Measurements from ENCODE around the gene MCEE. TPM values are rescaled to one million over a fixed set of nuclear protein-coding genes. Genes with fewer than 3 reads are reported as not detected.

The MCEE gene
- total RNA-seq, 3 donors from 2014 or later = 16.0 to 33.8 (median 27.5) TPM

DNA sequence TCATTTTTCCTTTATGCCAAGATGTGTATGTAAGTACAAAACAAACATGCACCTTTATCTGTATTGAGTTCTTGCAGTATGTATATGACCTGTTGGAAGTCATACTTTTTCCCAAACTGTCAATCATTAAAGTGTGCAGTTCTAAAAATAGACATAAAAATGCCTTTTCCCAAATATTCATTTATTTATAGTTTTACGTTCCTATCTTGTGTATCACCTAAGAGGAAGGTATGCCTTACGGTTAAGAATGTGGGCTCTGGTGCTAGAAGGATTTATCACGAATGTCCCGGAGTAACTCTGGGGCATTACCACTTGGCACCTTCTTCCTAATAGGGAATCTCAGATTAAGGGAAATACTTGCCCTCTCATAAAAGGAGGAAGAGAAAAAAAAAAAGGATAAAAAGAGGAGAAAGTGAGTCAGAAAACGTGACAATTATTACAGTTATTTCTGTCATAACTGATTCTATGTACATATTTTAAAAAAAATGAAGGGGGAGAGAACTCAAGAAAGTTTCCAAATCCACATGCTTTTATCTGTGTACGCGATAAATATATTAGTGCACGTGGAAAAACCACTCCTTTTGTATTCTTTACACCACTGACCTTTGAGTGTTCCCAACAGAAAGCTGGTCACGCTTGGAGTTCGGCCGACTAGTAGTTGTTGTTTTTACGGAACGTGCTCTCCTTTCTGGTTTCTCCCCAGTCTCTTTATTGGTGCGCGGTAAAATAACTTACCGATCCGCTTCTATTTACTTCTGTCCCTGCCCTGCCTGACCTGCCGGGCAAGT lies 721 bp downstream of the MCEE start:
- peak overlapping the region; percentile 69 to 94 (median 72) for H3K4me3 ChIP-seq
- no peak for DNase-seq (ENCODE audit: low spot score in 2 of 2)
- no peaks in the 10 kb centered on the region for H3K36me3 ChIP-seq
- no peaks in the 10 kb centered on the region for H3K9me3 ChIP-seq
- no peaks in the 10 kb centered on the region for H3K4me1 ChIP-seq
- H3K27ac ChIP-seq = peak overlapping the region; percentile 88 to 91
- intact Hi-C loops (cut with DNase I; ENCODE audit: low total_unique reads) = no loop called here
- H3K27me3 ChIP-seq = no peaks in the 10 kb centered on the region
- TF ChIP-seq CTCF (IDR thresholded peaks at IDR 0.05) = no peak
- TF ChIP-seq POLR2AphosphoS5 (IDR thresholded peaks at IDR 0.05) = no peak
- TF ChIP-seq POLR2A (IDR thresholded peaks at IDR 0.05) = no peak

- Histone ChIP-seq H3K36me3 (peaks cover 5% of the 10 kb centered on the region), H3K27ac (no peak overlapping the region), H3K4me3 (no peak overlapping the region), H3K9me3 (no peaks in the 10 kb centered on the region), H3K27me3 (no peaks in the 10 kb centered on the region), H3K4me1 (no peaks in the 10 kb centered on the region)
- no peak for DNase-seq (ENCODE audit: low spot score in 2 of 2)
- intact Hi-C loops (cut with DNase I; ENCODE audit: low total_unique reads) = no loop called here
- TF ChIP-seq POLR2A (IDR thresholded peaks at IDR 0.05) = no peak
- no peak for TF ChIP-seq CTCF (IDR thresholded peaks at IDR 0.05)
- TF ChIP-seq POLR2AphosphoS5 (IDR thresholded peaks at IDR 0.05) = no peak
These were observed 3.1 kb downstream of the MCEE start for GRCh38 chr2:71126957-71127356.

DNA sequence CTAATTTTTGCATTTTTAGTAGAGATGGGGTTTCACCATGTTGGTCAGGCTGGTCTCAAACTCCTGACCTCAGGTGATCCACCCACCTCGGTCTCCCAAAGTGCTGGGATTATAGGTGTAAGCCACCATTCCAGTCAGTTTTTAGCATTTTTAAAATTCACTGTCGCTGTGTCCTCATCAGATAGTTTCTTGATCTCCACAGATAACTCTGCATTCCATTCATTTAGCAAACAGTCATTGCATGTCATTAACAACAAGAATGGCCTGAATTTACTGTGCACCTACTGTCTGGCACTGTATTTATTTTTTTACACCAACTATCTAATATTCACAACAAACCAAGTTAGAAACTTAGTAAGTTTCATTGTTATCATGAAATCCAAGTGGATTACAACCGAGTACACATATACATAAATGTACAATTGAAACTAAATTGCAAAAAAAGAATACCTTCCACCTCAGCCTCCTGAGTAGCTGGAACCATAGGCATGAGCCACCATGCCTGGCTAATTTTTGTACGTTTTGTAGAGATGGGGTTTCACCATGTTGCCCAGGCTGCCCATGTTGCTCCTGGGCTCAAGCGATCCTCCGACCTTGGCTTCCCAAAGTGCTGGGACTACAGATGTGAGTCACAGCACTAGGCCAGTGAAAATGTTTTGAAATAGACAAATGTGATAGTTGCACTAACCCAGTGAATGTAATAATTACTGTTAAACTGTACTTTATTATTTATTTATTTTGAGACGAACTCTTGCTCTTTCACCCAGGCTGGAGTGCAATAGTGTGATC lies 4.3 kb downstream of the MCEE start:
- peaks cover 5% of the 10 kb centered on the region for H3K36me3 ChIP-seq
- intact Hi-C loops (cut with DNase I; ENCODE audit: low total_unique reads) = no loop called here
- no peak overlapping the region for H3K4me3 ChIP-seq
- peaks cover 0 to 3% of the 10 kb centered on the region in 2 donors for H3K4me1 ChIP-seq
- no peak for TF ChIP-seq CTCF (IDR thresholded peaks at IDR 0.05)
- no peak for TF ChIP-seq POLR2AphosphoS5 (IDR thresholded peaks at IDR 0.05)
- TF ChIP-seq POLR2A (IDR thresholded peaks at IDR 0.05) = no peak
- H3K27ac ChIP-seq = no peak overlapping the region
- no peaks in the 10 kb centered on the region for H3K27me3 ChIP-seq
- no peaks in the 10 kb centered on the region for H3K9me3 ChIP-seq
- no peak for DNase-seq (ENCODE audit: low spot score in 2 of 2)

GRCh38 chr2:71122387-71123298 lies 7.4 kb downstream of the MCEE start:
- no peak overlapping the region for H3K4me3 ChIP-seq
- no peaks in the 10 kb centered on the region for H3K27me3 ChIP-seq
- H3K27ac ChIP-seq = no peak overlapping the region
- TF ChIP-seq POLR2A (IDR thresholded peaks at IDR 0.05) = no peak
- TF ChIP-seq POLR2AphosphoS5 (IDR thresholded peaks at IDR 0.05) = no peak
- no peak for TF ChIP-seq CTCF (IDR thresholded peaks at IDR 0.05)
- H3K36me3 ChIP-seq = peaks cover 5% of the 10 kb centered on the region
- peaks cover 0 to 3% of the 10 kb centered on the region in 2 donors for H3K4me1 ChIP-seq
- H3K9me3 ChIP-seq = no peaks in the 10 kb centered on the region
- DNase-seq (ENCODE audit: low spot score in 2 of 2) = no peak
- intact Hi-C loops (cut with DNase I; ENCODE audit: low total_unique reads) = no loop called here
